ENCODE measurements around the gene EDEM1. TPM values are rescaled to one million over a fixed set of nuclear protein-coding genes. Genes with fewer than 3 reads are reported as not detected.
"Not testable (repeated sequence)": the region's sequence is repeated elsewhere in the genome, so short reads cannot be mapped to it uniquely, and the experiment has no call there.

The EDEM1 gene
- 10 to 100 TPM in 3 of 4 donors, 1 to 10 TPM in 1; 8.0 to 16.6 (median 10.4) TPM for total RNA-seq
- polyA plus RNA-seq, result 3.6 TPM
- long read RNA-seq, donor 1, full-length matches to known transcripts, result 3 of 7 reads
- long read RNA-seq, donor 1, partial matches to known transcripts, result 0 of 7 reads
- long read RNA-seq, donor 1, other reads (novel, unspliced or antisense), result 4 of 7 reads
- long read RNA-seq, donor 2, partial matches to known transcripts, result 0 of 1 reads
- long read RNA-seq, donor 2, other reads (novel, unspliced or antisense), result 1 of 1 reads
- long read RNA-seq, donor 3, partial matches to known transcripts, result 3 of 4 reads
- long read RNA-seq, donor 3, other reads (novel, unspliced or antisense), result 1 of 4 reads
- long read RNA-seq, donor 4, full-length matches to known transcripts, result 2 of 3 reads
- long read RNA-seq, donor 4, partial matches to known transcripts, result 0 of 3 reads
- long read RNA-seq, donor 4, other reads (novel, unspliced or antisense), result 1 of 3 reads

DNA sequence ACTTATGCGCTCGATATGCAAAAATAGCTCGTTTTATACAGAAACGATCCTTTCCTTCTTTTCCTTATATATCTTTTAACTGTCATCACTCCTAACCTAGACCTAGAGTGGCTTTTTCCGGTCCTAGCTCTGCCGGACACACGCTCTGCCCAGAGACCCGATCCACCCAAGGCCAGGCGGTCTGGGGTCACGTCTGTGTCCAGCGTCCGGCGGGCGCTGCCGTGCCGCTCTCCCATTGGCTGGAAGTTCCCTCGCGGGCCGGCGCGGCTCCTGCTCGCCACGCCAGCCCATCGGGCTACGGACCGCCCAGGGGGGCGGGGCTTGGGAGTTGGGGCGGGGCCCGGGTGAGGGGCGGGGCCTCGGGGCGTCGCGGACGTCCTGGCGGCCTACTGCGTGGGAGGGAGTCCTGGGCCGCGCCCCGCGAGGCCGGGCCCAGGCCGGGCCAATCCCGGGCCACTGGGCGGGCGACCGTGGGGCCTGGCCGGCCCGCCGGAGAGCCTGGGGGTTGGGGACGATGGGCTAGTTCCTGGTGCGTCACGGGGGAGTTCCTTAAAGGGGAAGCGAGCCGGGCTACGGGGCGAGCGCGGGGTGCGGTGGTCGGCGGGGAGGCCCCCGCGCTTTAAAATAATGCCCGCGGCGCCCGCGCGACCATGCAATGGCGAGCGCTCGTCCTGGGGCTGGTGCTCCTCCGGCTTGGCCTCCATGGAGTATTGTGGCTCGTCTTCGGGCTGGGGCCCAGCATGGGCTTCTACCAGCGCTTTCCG, at the start of gene EDEM1:
Gene EDEM1, plus strand, starts transcription at position 552 of the 764 bp plus-strand sequence. Its CDS starts 99 bp downstream, at position 651.
- under 1% methylated on average over 78 of the region's 78 CpGs for WGBS
- H3K9me3 ChIP-seq (ENCODE audit: control insufficient read depth, low read length), result no peaks in the 10 kb centered on the region
- peak; percentile 95 to 98 (median 98) for DNase-seq
- no peaks in the 10 kb centered on the region for H3K27me3 ChIP-seq (ENCODE audit: control insufficient read depth, insufficient read depth)
- intact Hi-C loops (cut with DNase I), result loop anchor here in 3 of 4 donors (5.0 to 10.0 kb wide), 4 partner anchors 53 to 463 kb away; partner anchors contain the start of gene ARL8B (in 2 of the 3)
- peaks cover 5% of the 10 kb centered on the region for H3K4me1 ChIP-seq (ENCODE audit: control insufficient read depth, insufficient read depth, low read length)
- ATAC-seq, result peak; percentile 98 to 99
- H3K27ac ChIP-seq (ENCODE audit: low read length), result peak within 1 kb of the TSS; percentile 98
- peak within 1 kb of the TSS; percentile 97 for H3K4me3 ChIP-seq (ENCODE audit: low read length)

- H3K9me3 ChIP-seq (ENCODE audit: control insufficient read depth, low read length), result no peaks in the 10 kb centered on the region
- H3K4me1 ChIP-seq (ENCODE audit: control insufficient read depth, insufficient read depth, low read length), result peaks cover 9% of the 10 kb centered on the region
- WGBS, result 43% methylated on average over 5 of the region's 5 CpGs
- ATAC-seq (peak; percentile 48 to 53), DNase-seq (no peak)
- H3K4me3 ChIP-seq (ENCODE audit: low read length), result no peak overlapping the region
- intact Hi-C loops (cut with DNase I), result loop anchor here in 1 of 4 donors (10.0 kb wide), 1 partner anchor 46 kb away; the partner anchor contains the start of gene EDEM1
- H3K27me3 ChIP-seq (ENCODE audit: control insufficient read depth, insufficient read depth), result no peaks in the 10 kb centered on the region
- no peak overlapping the region for H3K27ac ChIP-seq (ENCODE audit: low read length)
These were observed 49.1 kb upstream of the EDEM1 start for GRCh38 chr3:5138214-5138981.

DNA sequence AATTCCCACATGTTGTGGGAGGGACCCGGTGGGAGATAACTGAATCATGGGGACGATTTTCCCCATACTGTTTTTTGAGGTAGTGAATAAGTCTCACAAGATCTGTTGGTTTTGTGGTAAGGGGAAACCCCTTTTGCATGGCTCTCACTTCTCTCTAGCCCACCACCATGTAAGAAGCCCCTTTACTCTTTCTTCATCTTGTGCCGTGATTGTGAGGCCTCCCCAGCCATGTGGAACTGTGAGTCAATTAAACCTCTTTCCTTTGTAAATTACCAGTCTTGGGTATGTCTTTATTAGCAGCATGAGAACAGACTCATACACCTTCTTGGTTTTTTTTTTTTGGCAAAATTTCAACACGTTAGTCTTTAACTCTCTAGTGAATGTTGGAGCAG, 47.3 kb upstream of the EDEM1 start:
- ATAC-seq (no peak), DNase-seq (no peak)
- intact Hi-C loops (cut with DNase I), result no loop called here
- WGBS, result 80% methylated on average over 4 of the region's 4 CpGs
- Histone ChIP-seq H3K4me1 (ENCODE audit: control insufficient read depth, insufficient read depth, low read length) (peaks cover 4% of the 10 kb centered on the region), H3K27me3 (ENCODE audit: control insufficient read depth, insufficient read depth) (no peaks in the 10 kb centered on the region), H3K27ac (ENCODE audit: low read length) (no peak overlapping the region), H3K4me3 (ENCODE audit: low read length) (no peak overlapping the region), H3K9me3 (ENCODE audit: control insufficient read depth, low read length) (no peaks in the 10 kb centered on the region)

DNA sequence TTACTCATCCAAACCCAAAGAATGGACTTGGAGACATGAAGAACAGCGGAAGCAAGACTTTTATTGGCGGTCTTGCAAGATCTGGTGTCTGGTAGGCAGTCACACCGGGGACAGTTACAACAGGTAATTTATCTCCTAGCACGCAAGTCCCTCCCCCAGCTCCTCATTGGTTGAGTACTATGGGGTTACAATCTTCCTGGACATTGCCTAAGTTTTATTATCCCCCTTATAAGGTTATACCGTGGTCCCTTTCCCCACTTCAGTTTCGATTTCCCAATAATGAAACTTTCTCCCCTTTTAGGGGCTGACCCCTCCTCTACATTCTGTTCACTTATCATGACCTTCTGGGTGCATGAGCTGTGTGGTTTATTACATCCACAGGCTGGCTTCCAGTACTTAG, 46.7 kb upstream of the EDEM1 start:
- Histone ChIP-seq H3K4me3 (ENCODE audit: low read length) (no peak overlapping the region), H3K9me3 (ENCODE audit: control insufficient read depth, low read length) (no peaks in the 10 kb centered on the region), H3K27ac (ENCODE audit: low read length) (no peak overlapping the region), H3K27me3 (ENCODE audit: control insufficient read depth, insufficient read depth) (no peaks in the 10 kb centered on the region), H3K4me1 (ENCODE audit: control insufficient read depth, insufficient read depth, low read length) (peaks cover 4% of the 10 kb centered on the region)
- intact Hi-C loops (cut with DNase I), result no loop called here
- 97% methylated on average over 6 of the region's 6 CpGs for WGBS
- DNase-seq, result no peak
- ATAC-seq, result no peak

DNA sequence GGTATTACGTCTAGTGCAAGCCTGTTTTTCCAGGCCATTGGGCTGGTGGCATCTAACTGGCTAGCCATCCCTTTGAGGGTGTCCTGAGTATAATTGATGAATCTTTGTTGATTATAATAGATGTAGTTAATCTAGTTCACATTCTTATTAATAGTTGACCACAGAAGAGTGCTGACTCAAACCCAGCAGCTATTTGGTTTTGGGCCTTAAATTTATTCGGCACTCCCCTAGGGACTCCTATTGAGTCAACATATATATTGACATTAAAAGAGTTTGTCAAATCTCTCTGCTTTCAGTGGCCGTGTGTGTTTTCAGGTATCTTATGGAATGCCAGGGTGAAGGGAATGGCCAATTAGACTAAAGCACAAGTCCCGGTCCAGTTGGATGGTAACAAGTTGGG, 45.7 kb upstream of the EDEM1 start:
- intact Hi-C loops (cut with DNase I), result no loop called here
- H3K4me3 ChIP-seq (ENCODE audit: low read length), result no peak overlapping the region
- WGBS, result 96% methylated on average over 4 of the region's 4 CpGs
- H3K9me3 ChIP-seq (ENCODE audit: control insufficient read depth, low read length), result no peaks in the 10 kb centered on the region
- no peak for ATAC-seq
- H3K4me1 ChIP-seq (ENCODE audit: control insufficient read depth, insufficient read depth, low read length), result peaks cover 4% of the 10 kb centered on the region
- no peaks in the 10 kb centered on the region for H3K27me3 ChIP-seq (ENCODE audit: control insufficient read depth, insufficient read depth)
- no peak for DNase-seq
- H3K27ac ChIP-seq (ENCODE audit: low read length), result no peak overlapping the region

GRCh38 chr3:5143464-5143863, 44.0 kb upstream of the EDEM1 start:
- Histone ChIP-seq H3K4me1 (ENCODE audit: control insufficient read depth, insufficient read depth, low read length) (peaks cover 7% of the 10 kb centered on the region), H3K27me3 (ENCODE audit: control insufficient read depth, insufficient read depth) (no peaks in the 10 kb centered on the region), H3K4me3 (ENCODE audit: low read length) (no peak overlapping the region), H3K9me3 (ENCODE audit: control insufficient read depth, low read length) (no peaks in the 10 kb centered on the region), H3K27ac (ENCODE audit: low read length) (no peak overlapping the region)
- ATAC-seq (no peak), DNase-seq (no peak)
- over 99% methylated on average over 4 of the region's 4 CpGs for WGBS
- intact Hi-C loops (cut with DNase I), result no loop called here

GRCh38 chr3:5144316-5144994, 43.1 kb upstream of the EDEM1 start:
- H3K27ac ChIP-seq (ENCODE audit: low read length), result no peak overlapping the region
- intact Hi-C loops (cut with DNase I), result no loop called here

GRCh38 chr3:5145120-5145519, 42.4 kb upstream of the EDEM1 start:
- ATAC-seq (no peak), DNase-seq (no peak)
- no peak overlapping the region for H3K4me3 ChIP-seq (ENCODE audit: low read length)
- H3K27me3 ChIP-seq (ENCODE audit: control insufficient read depth, insufficient read depth), result no peaks in the 10 kb centered on the region
- WGBS, result 96% methylated on average over 5 of the region's 5 CpGs
- H3K27ac ChIP-seq (ENCODE audit: low read length), result no peak overlapping the region
- H3K9me3 ChIP-seq (ENCODE audit: control insufficient read depth, low read length), result no peaks in the 10 kb centered on the region
- H3K4me1 ChIP-seq (ENCODE audit: control insufficient read depth, insufficient read depth, low read length), result peaks cover 7% of the 10 kb centered on the region
- intact Hi-C loops (cut with DNase I), result no loop called here

More at GRCh38 chr3:5144316-5144994, 43.1 kb upstream of the EDEM1 start:
- no peak for DNase-seq
- no peak overlapping the region for H3K4me3 ChIP-seq (ENCODE audit: low read length)
- no peaks in the 10 kb centered on the region for H3K27me3 ChIP-seq (ENCODE audit: control insufficient read depth, insufficient read depth)
- no peak for ATAC-seq
- 85% methylated on average over 5 of the region's 5 CpGs for WGBS
- H3K9me3 ChIP-seq (ENCODE audit: control insufficient read depth, low read length), result no peaks in the 10 kb centered on the region
- peaks cover 7% of the 10 kb centered on the region for H3K4me1 ChIP-seq (ENCODE audit: control insufficient read depth, insufficient read depth, low read length)

DNA sequence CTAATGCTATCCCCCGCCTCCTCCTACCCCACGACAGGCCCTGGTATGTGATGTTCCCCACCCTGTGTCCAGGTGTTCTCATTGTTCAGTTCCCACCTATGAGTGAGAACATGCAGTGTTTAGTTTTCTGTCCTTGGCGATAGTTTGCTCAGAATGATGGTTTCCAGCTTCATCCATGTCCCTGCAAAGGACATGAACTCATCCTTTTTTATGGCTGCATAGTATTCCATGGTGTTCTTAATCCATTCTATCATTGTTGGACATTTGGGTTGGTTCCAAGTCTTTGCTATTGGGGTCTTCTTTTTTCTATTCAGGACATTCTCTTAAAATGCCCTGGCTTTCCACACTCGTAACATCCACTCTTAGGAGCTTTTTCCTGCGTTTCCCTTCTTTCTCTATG, 40.4 kb upstream of the EDEM1 start:
- ATAC-seq; intact Hi-C loops (cut with DNase I); H3K4me3 ChIP-seq (ENCODE audit: low read length); DNase-seq; H3K27ac ChIP-seq (ENCODE audit: low read length); H3K9me3 ChIP-seq (ENCODE audit: control insufficient read depth, low read length); H3K27me3 ChIP-seq (ENCODE audit: control insufficient read depth, insufficient read depth); H3K4me1 ChIP-seq (ENCODE audit: control insufficient read depth, insufficient read depth, low read length): not testable (repeated sequence)
- WGBS, result 88% methylated on average over 5 of the region's 5 CpGs

- no peak for DNase-seq
- Histone ChIP-seq H3K4me3 (ENCODE audit: low read length) (no peak overlapping the region), H3K9me3 (ENCODE audit: control insufficient read depth, low read length) (no peaks in the 10 kb centered on the region), H3K27me3 (ENCODE audit: control insufficient read depth, insufficient read depth) (no peaks in the 10 kb centered on the region), H3K27ac (ENCODE audit: low read length) (no peak overlapping the region), H3K4me1 (ENCODE audit: control insufficient read depth, insufficient read depth, low read length) (peaks cover 5% of the 10 kb centered on the region)
- 94% methylated on average over 7 of the region's 7 CpGs for WGBS
- ATAC-seq, result peak in 1 of 2 donors; percentile 25
- intact Hi-C loops (cut with DNase I), result no loop called here
These were observed 38.1 kb upstream of the EDEM1 start for GRCh38 chr3:5149306-5149880.
